GM20431 (cell line): ENCODE results near the gene NTMT2.

Source experiments
- in situ Hi-C: fragments of 300-500 bp; cut with MseI, MboI; formaldehyde crosslinking; loops from one replicate; pipeline ENCODE4 v1.15.0; 2020; ENCODE audit warnings: low sequenced_read_pairs; ENCODE audit not compliant: unreplicated experiment

Gene NTMT2

DNA sequence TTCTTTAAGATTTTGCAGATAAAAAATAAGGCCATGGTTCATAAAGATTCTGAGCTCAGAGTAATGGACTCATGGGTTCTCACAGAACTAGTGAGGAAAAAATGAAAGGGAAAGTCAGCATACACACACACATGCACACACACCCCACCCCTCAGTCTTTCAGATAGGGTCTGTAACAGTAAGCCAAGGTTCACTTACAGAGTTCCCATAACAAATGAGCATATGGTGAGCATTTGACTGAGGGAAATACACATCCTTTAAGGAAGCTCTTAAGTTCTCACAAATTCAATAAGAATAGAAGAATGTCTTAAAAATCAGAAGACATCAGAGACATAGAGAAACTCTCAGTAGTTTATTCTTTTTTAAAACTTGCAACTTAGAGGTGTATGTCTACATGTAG lies 57.9 kb downstream of the NTMT2 start:
- in situ Hi-C loops: no loop called here

DNA sequence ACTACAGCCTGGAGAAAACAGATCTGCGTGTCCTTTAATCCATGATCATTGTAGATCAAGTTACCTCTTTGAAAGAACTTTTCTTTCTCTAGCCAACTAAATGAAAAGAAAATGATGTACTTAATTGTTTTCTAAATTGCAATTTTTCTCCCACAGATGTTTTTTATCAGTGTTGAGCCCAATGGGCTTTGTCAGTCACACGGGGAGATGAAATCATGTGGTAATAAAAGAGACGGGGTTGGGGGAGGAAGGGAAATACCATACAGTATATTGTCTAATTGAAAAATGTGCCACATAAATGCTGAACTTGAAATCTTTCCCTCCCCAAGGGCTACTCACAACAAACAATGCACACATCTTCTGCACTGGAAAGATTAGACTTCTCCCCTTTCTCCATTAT lies 58.4 kb downstream of the NTMT2 start:
- in situ Hi-C loops: no loop called here

DNA sequence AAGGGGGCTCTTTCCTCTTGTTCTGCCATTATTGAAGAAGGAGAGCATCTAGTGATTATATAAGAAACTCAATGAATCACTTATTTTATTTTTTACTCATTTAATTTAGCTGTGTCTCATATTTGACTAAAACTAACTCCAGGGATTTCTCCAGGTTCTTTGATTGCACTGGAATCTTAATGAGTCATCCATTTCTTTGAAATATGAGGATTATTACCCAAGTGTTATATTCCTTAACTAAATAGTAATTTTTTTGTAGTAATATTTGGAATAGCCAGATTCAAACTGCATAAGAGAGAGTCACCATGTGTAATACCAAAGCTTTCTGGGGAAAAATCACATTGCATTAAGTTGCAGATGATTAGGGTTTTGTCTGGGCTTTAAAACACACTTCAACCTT lies 59.5 kb downstream of the NTMT2 start:
- in situ Hi-C loops: no loop called here

- in situ Hi-C loops: no loop called here
Measured at GRCh38 chr1:170209125-170209524, 63.4 kb downstream of the NTMT2 start.

DNA sequence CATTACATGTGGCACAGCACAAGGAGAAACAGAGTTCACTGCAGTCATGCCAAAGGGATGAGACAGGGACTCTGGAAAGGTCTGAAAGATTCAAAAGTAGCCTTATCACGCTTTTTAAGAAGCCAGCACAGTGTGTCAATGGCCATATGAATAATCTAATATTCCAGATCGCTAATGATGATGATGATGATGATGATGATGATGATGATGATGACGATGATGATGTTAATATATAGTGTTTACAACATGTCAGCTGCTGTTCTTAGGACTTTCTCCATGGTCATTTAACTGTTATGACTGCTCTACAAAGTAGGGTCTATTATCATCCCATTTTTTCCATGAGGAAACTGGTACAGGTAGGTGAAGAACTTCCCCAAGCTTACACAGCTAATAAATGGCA lies 64.4 kb downstream of the NTMT2 start:
- in situ Hi-C loops: no loop called here

- in situ Hi-C loops: no loop called here
Measured at GRCh38 chr1:170213596-170213995, 67.8 kb downstream of the NTMT2 start.

GRCh38 chr1:170214117-170215032 lies 68.6 kb downstream of the NTMT2 start:
- in situ Hi-C loops: no loop called here

DNA sequence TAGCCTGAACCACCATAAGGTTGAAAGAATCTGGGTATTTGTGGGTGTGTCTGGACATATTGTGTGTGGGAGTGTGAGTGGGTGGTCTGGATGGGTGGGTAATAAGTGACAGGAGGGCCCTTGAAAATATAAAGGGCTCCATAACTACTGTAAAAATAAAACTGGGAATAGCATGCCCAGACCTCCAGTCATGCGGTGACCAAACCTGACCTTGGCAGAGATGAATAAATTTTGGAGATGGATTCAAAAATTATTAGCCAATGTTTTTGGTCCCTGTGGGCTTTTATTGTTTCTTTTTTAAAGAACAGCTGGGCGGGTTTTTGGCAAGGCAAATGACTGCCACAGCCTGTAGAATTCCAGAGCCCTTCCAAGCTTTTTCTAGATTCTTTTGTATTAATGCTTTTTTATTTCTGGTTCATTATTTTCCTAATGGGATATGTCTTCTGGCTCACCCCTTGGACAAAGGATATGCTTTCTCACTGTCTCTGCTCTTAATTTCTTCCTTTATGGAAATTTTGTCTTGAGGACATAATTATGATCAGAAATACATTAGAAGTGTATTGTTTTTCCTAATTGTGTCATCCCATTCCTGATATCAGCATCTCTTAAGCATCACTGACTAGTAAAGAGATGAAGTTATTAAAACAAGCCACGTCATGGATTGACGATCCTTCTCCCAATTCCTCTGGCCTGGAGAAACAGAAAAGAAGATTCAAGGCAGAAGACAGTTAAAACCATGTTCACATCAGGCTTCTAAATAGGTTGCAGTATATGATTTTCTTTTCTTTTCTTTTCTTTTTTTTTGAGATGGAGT lies 69.5 kb downstream of the NTMT2 start:
- in situ Hi-C loops: no loop called here

GRCh38 chr1:170217517-170218256 lies 71.9 kb downstream of the NTMT2 start:
- in situ Hi-C loops: no loop called here

DNA sequence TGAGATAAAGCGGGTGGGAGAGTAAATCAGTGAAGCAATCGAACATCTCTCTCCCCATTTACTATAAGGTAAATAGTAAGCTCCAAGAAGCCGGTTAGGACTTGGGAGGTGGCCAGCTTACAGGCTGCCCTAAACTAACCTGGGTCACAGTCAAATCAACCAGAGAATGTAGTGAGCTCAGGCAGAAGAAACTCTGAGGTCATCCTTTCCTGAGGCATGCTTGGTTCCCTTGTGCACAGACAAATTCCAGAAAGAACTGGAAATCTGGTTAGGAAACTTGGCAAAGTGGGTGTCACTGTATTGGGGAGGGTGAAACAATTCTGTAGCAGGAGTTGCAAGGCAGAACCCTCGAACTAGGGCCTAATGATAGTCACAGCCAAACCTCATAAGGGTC lies 72.5 kb downstream of the NTMT2 start:
- in situ Hi-C loops: no loop called here
